GM12878 (cell line): ENCODE results near the gene GUK1. TPM values are rescaled to one million over a fixed set of nuclear protein-coding genes. Genes with fewer than 3 reads are reported as not detected.
A peak's percentile ranks its signal among the peaks of the same experiment; 100 is the strongest.

Source experiments
- ATF7 ChIP-seq: fragments of 450-650 bp; IDR thresholded peaks from 2 replicates; pipeline ENCODE4 v1.6.1; 2016; ENCODE audit warnings: low read depth, mild to moderate bottlenecking
- CBFB ChIP-seq: IDR thresholded peaks from 2 replicates; pipeline ENCODE4 v1.6.1; 2016; ENCODE audit warnings: antibody characterized with exemption, low read depth
- CEBPZ ChIP-seq: fragments of 150-350 bp; IDR thresholded peaks from 2 replicates; pipeline ENCODE4 v1.6.1; 2016; ENCODE audit warnings: low read depth, low read length
- CHD1 ChIP-seq: IDR thresholded peaks from 2 replicates; pipeline ENCODE4 v1.6.1; 2012; ENCODE audit warnings: low read depth, low read length, improper control_type of control experiment
- FOS ChIP-seq: IDR thresholded peaks from 3 replicates; pipeline ENCODE4 v1.6.1; 2011; ENCODE audit warnings: borderline replicate concordance; ENCODE audit not compliant: insufficient read length; ENCODE audit errors: extremely low read depth
- FOXK2 ChIP-seq: fragments of 450-650 bp; IDR thresholded peaks from 2 replicates; pipeline ENCODE4 v1.6.1; 2017; ENCODE audit warnings: mild to moderate bottlenecking, moderate library complexity
- GATAD2B ChIP-seq: fragments of 450-650 bp; conservative IDR thresholded peaks from 2 replicates; pipeline ENCODE4 v1.6.1; 2017; ENCODE audit warnings: low read depth, mild to moderate bottlenecking, moderate library complexity
- MEF2B ChIP-seq: fragments of 450-650 bp; IDR thresholded peaks from 2 replicates; pipeline ENCODE4 v1.6.1; 2018; ENCODE audit warnings: mild to moderate bottlenecking, moderate library complexity; ENCODE audit not compliant: partially characterized antibody, poor library complexity, severe bottlenecking
- MYC ChIP-seq: IDR thresholded peaks from 2 replicates; pipeline ENCODE4 v1.6.1; 2011; ENCODE audit warnings: mild to moderate bottlenecking, low read length, moderate library complexity, inconsistent platforms; ENCODE audit not compliant: insufficient read depth, insufficient replicate concordance, insufficient read length, severe bottlenecking
- NFXL1 ChIP-seq: fragments of 450-650 bp; IDR thresholded peaks from 2 replicates; pipeline ENCODE4 v1.6.1; 2017; ENCODE audit warnings: antibody characterized with exemption, mild to moderate bottlenecking, borderline replicate concordance
- NFYA ChIP-seq: IDR thresholded peaks from 2 replicates; pipeline ENCODE4 v1.6.1; 2011; ENCODE audit warnings: low read depth, mild to moderate bottlenecking, low read length, improper control_type of control experiment, borderline replicate concordance
- NR2C1 ChIP-seq: fragments of 450-650 bp; IDR thresholded peaks from 2 replicates; pipeline ENCODE4 v1.6.1; 2017; ENCODE audit warnings: antibody characterized with exemption, mild to moderate bottlenecking, moderate library complexity
- SIN3A ChIP-seq: IDR thresholded peaks from 2 replicates; pipeline ENCODE4 v1.6.1; 2012; ENCODE audit warnings: low read depth, low read length, improper control_type of control experiment
- TAF1 ChIP-seq: IDR thresholded peaks from 2 replicates; pipeline ENCODE4 v1.6.1; 2011; ENCODE audit warnings: mild to moderate bottlenecking, low read depth, low read length, borderline replicate concordance
- WRNIP1 ChIP-seq: IDR thresholded peaks from 2 replicates; pipeline ENCODE4 v1.6.1; 2011; ENCODE audit warnings: low read depth, low read length, improper control_type of control experiment, borderline replicate concordance
- ZNF592 ChIP-seq: fragments of 450-650 bp; IDR thresholded peaks from 2 replicates; pipeline ENCODE4 v1.6.1; 2017; ENCODE audit warnings: mild to moderate bottlenecking, moderate library complexity
- ZNF687 ChIP-seq: fragments of 450-650 bp; IDR thresholded peaks from 2 replicates; pipeline ENCODE4 v1.6.1; 2017; ENCODE audit warnings: mild to moderate bottlenecking, moderate library complexity
- polyA plus RNA-seq, 11 experiments: library from polyadenylated mRNA; depleted of rRNA in 4 of 11; unstranded in 6 of 11; stranded (reverse) in 5 of 11; fragments of >200 nt; fragmentation: Nextera tagmentation in 4 of 11; fragmentation: Illumina TruSeq in 1 of 11; extraction: Ambion mirVana in 4 of 11; extraction: Trizol in 1 of 11; gene quantifications; 1 replicate in 1 of 11; 2 replicates in 10 of 11; pipeline versions ENCODE4 v1.2.1 to v1.2.3, GENCODE V29; 2011 to 2016; ENCODE audit warnings: inconsistent platforms in 2 of 11, missing spikeins in 2 of 11, low read depth in 1 of 11
- total RNA-seq, 4 experiments: library from RNA; depleted of rRNA in 3 of 4; stranded (reverse); fragments of >200 nt in 3 of 4; fragmentation: Illumina TruSeq in 1 of 4; extraction: Trizol in 1 of 4; gene quantifications; 2 replicates each; pipeline versions ENCODE4 v1.2.1 to v1.2.3, GENCODE V29; 2013 to 2021

GUK1 gene
- total and polyA plus RNA-seq, 10 of the 15 experiments (the other 5 are each of a cell fraction or from before 2014, with no cell fraction given), result 6.3 to 357 (median 203) TPM

GRCh38 chr1:228102791-228103620 is 37.1 kb upstream of the GUK1 start, which contains the start of gene C1orf35 (continued):
- TF ChIP-seq ZNF592 (no peak), CBFB (0 out of 2 replicates have a peak, but pooled peaks have one; percentile 18), WRNIP1 (no peak), NFYA (no peak), MEF2B (no peak), NFXL1 (no peak), NR2C1 (peak; percentile 85), TAF1 (peak; percentile 63; the same call in 1 of the 2 replicates), CHD1 (no peak), FOXK2 (no peak), GATAD2B (peak; percentile 92), SIN3A (peak; percentile 79; the same call in 1 of the 2 replicates), CEBPZ (no peak), ZNF687 (peak; percentile 85), ATF7 (peak; percentile 67), FOS (no peak), MYC (peak; percentile 85)
